NCI-H2227 (cell line): ENCODE measurements around the gene CDHR4.
A peak's percentile ranks its signal among the peaks of the same experiment; 100 is the strongest.
"Not testable (repeated sequence)": the region's sequence is repeated elsewhere in the genome, so short reads cannot be mapped to it uniquely, and the experiment has no call there.

ENCODE experiments used
- DNase-seq: peaks from one replicate; lab custom pipeline; 2025; ENCODE audit not compliant: unreplicated experiment; lab: John Stamatoyannopoulos, UW

Gene CDHR4

GRCh38 chr3:49803465-49804140 is 3.9 kb upstream of the CDHR4 start:
- DNase-seq = peak; percentile 59

GRCh38 chr3:49802719-49803464 is 3.2 kb upstream of the CDHR4 start, which contains the start of gene INKA1:
Gene INKA1, plus strand, starts transcription at chr3:49803261. Its CDS starts 132 bp downstream, at chr3:49803393.
- DNase-seq = peak; percentile 90

- DNase-seq = no peak
These were observed 1.5 kb upstream of the CDHR4 start for GRCh38 chr3:49801160-49801559.

- DNase-seq = no peak
These were observed 568 bp downstream of the CDHR4 start for GRCh38 chr3:49799105-49799504.

GRCh38 chr3:49794926-49795905 is 4.5 kb downstream of the CDHR4 start:
- DNase-seq = no peak

- no peak for DNase-seq
These were observed 5.2 kb downstream of the CDHR4 start for GRCh38 chr3:49794431-49794830.

DNA sequence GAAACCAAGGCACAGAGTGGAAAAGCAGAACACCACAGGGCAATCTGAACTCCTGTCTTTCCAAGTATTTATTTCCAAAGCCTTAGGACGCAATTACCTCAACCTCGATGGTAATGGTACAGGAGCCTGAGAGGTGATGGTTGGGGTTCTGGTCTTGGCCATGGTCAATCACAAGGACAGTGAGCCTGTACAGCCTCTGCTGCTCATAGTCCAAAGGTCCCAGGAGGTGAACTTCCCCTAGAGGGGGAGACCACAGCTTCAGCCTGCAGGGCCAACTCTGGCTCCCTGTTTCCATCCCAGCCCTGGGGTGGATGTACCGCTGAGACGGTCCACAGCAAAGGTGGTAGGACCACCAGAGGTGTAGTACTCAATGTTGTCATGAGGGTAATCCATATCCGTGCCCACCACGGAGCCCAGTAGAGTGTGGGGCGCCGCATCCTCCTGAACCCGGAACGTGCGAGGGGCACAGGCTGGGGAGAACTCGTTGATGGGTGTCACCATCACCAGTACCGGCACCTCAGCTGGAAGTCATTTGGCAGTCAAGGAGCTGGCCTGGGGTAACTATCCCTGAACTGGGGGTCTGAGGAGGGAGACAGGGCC is 6.1 kb downstream of the CDHR4 start:
- DNase-seq = no peak

GRCh38 chr3:49792371-49793150 is 7.1 kb downstream of the CDHR4 start:
- no peak for DNase-seq

GRCh38 chr3:49791571-49791970 is 8.1 kb downstream of the CDHR4 start:
- DNase-seq = no peak

GRCh38 chr3:49790626-49791411 is 8.9 kb downstream of the CDHR4 start:
- no peak for DNase-seq

DNA sequence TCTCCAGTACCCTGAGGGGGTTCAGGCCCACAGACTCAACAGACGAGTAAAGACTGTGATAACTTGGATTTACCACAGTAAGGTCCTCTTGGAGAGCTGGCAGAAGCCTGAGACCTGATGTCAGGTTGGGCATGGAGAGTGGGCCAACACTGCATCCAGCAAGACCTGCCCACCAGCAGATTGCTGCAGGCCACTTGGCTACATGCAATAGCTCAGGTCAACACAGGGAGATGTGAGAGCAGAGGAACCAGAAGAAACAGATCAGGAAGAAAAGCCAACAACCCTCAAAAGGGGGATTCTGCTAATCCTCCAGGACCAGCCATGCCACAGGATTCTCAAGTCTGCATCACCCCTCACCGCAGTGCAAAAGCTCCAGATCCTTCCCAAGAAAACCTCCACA is 11.6 kb downstream of the CDHR4 start:
- no peak for DNase-seq

DNA sequence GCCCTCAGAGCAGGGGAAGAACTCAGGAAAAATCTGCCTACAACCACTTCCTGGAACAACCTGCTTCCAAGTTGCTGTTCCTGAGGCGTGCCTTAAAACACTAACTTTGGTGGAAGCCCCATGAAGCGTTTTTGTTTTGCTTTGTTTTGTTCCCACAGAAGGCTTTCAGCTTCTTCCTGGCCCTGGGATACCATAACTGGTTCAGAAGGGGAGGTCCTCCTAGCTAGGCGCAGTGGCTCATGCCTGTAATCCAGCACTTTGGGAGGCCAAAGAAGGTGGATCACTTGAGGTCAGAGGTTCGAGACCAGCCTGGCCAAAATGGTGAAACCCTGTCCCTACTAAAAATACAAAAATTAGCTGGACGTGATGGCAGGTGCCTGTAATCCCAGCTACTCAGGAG is 12.1 kb downstream of the CDHR4 start:
- DNase-seq = no peak

DNA sequence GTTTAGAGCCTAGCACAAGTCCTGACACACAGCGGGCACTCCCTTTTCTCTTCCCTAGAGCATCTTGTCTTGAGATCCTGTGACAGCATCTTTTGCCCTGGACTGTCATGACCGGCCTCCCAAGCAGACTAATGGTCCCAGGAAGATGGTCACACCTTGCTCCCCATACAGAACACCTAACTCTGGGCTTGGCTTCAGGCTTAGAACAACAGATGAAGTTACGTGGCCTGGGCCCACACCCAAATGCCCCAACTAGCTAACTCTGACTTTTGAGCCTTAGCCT is 12.6 kb downstream of the CDHR4 start:
- no peak for DNase-seq

DNA sequence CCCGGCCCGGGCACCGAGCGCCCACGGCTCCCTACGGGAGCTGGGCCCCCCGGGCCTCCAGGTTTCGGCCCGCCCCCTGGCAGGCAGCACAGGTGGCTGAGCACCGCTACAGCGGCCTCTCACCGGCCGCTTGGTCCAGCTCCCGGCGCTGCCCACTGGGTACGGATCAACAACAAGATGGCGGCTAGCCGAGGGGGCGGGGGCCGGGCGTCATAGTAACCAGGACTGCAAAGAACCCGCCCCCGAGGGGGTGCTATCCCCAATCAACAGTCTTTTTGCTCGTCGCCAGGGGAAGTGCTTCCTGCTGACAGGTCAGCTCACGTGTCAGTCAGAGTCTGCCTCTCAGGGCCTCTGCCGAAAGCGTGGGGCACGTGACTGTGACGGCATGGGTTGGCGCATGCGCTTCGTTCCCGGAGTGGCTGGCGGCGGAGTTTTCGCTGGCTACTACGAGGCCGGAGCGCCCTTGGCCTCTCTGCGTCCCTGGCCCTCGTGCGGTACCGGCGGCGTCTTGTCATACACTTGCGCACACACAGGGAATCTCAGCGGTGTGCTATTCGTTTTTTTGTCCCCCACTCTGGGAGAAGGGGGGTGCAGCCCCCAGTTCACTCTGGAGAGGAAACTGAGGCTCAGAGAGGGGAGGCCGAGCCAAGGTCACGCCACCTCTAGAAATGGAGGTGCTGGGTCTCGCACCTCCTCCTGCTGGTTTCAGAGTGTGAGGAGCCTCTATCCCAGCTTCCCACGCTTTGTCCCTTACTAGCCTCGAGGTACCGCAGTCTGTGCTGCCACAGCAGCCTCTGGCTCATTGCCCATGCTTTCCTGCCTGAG is 13.1 kb downstream of the CDHR4 start, which contains the start of gene IP6K1:
Gene IP6K1 (minus strand): TSS at position 186 of the 825 bp plus-strand sequence. CDS start 38,502 bp downstream, outside the sequence.
- DNase-seq = peak; percentile 98

GRCh38 chr3:49785565-49786356 is 13.9 kb downstream of the CDHR4 start:
- DNase-seq = peak; percentile 25

DNA sequence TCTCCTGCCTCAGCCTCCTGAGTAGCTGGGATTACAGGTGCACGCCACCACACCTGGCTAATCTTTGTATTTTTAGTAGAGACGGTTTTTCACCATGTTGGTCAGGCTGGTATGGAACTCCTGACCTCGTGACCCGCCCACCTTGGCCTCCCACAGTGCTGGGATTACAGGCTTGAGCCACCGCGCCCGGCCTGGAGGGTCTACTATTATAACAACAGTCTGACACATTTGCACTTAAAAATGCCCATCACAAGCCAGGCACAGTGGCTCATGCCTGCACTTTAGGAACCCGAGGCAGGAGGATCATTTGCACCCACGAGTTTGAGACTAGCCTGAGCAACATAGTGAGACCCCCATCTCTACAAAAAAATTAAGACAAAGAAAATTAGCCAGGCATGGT is 17.4 kb downstream of the CDHR4 start:
- not testable (repeated sequence) for DNase-seq

DNA sequence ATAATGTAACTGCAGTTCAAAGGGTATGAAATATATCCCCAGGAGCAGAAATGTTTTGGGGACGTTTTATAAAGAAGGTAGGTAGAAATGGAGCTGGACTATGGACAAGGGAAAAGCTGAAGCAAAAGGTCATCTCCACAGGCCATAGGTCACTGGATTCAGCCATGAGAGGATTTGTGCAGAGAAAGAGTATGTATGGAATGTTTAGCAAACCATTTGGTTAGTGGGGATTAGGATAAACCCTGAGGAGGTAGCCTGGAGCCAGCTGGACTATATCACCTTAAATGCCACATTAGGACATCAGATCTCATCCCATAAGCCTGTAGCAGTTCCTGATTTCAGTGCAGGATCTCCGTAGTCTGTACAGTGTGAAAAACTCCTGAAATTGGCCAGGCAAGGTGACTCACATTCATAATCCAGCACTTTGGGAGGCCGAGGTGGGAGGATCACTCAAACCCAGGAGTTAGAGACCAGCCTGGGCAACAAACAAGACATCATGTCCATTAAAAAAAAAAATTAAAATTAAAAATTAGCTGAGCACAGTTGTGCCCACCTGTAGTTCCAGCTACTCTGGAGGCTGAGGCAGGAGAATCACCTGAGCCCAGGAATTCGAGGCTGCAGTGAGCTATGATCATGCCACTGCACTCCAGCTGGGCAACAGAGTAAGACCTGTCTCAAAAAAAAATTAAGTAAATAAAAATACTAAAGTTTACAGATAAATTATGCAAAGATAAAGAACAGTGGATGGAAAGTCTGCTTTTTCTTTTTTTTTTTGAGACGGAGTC is 18.1 kb downstream of the CDHR4 start:
- DNase-seq = no peak
